DMS 273 treated with DMSO at 0.1 percent for 48 hours (cell line): Measurements from ENCODE around the gene POLR3A.
"Not testable (repeated sequence)": the region's sequence is repeated elsewhere in the genome, so short reads cannot be mapped to it uniquely, and the experiment has no call there.

Experiments
- DNase-seq: peaks from one replicate; lab custom pipeline; 2025; lab: John Stamatoyannopoulos, UW

The POLR3A gene

DNA sequence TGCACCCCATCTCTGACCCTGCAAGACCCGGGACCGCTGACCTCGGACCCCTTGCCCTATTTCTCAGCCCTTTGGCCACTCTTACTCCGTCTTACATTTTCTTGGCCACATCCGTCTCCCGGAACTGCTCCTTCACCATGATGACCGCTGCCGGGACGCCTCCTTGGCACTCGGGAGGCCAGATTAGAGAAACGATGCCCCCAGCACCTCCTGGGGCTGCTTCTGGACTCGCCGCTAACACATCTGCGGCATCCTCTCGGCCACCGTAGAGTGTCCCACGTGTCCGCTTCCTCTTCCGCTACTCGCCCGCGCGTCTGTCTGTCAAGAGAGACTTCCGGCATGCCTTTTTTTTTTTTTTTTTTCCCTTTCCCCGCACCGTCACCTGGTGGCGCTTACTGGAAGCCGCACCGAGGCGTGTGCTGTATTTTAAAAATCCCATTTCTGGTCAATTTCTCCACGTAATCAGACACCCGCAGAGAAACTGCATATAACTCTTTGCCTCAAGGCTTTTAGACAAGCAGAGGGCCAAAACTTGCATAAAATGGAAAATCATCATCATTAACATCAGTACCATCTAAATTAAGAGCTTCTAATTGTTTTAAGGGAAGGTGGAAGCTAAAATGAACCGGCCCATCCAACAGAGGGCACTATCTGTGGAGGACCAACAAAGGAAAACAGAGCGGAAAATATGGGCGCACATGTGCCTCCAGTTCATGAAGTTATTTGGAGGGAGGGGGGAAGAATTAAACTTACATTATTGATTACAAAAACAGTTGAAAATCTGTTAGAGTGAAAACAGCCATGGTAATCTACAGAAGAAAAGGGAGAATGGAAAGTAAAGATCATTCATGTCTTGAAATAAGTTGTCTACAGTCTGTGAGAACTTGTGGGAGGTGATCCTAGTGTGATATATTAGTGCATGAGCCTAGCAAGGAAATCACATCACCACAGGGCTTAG is at the start of gene POLR3A:
POLR3A (minus strand) TSS at position 247 of the 958 bp plus-strand sequence; CDS start at position 139, 108 bp downstream.
- DNase-seq = peak; percentile 85

DNA sequence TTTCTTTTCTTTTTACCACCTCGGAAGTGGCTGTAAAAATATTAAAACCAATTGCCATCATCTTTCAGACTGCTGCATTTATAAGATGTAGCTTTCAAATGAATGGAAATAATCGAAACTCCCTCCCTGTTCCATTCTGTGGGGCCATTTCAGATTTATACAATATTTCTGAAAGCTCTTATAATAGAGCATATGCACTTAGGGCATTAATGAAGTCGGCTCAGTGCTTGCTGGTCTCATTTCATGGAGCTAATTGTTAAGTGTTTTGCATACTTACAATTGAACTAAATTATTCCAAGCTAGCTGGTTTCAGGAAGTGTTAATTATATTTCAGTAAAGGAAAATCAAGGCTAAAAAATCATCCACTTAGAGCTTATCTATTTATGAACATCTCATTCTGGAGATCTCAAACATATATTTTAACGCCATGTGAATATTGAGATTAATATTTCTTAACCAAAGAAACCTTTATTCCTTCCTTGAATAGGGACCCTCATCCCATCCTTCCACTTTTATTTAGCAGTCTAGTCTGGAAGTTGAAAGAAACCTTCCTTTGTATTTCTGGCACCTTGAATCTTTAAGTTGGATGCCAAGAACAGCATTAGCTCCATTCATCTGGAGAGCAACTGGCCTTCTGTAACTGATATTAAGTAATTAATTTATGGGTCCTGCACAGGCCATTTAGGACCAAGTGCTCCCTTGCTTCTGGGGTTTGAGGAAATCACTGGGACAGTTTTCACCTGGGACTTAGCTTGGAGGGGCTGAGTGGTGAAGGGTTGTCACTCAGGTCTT is 49.4 kb upstream of the POLR3A start:
- DNase-seq = no peak

DNA sequence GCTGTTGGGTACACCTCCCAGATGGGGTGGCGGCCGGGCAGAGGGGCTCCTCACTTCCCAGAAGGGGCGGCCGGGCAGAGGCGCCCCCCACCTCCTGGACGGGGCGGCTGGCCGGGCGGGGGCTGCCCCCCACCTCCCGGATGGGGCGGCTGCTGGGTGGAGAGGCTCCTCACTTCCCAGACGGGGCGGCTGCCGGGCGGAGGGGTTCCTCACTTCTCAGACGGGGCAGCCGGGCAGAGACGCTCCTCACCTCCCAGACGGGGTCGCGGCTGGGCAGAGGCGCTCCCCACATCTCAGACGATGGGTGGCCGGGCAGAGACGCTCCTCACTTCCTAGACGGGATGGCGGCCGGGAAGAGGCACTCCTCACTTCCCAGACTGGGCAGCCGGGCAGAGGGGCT is 46.5 kb upstream of the POLR3A start:
- DNase-seq = not testable (repeated sequence)

DNA sequence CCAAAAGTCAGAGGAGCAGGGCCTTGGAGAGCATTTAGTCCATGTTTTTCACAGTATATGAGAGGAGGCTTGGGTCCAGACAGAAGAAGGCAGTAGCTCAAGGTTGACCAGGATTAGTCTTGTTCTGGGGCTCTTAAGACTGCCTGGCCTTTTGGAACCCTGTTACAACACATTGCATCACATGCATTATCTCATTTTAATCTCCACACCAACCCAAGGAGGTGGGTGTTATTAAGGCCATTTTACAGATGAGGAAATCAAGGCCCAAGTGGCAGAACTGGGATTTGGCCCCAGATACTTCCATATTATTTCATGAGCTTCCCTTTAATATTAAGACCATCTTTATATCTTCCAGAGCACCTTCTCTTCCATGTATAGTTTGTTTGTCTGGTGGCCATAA is 43.2 kb upstream of the POLR3A start:
- DNase-seq = no peak

DNA sequence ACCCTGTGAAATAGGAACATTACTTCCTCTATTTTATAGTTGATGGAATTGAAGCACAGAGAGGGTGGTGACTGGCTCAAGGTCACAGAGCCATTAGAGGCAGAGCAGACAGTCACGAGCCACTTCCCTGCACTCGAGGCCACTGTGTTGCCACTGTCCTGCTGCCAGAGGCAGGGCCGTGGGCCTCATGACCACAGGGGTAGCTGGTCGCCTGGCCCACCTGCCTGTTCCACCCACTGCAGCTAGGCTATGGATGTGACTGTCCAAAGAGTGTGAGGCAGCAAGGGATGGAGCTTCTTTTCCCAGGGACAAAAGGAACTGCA is 42.5 kb upstream of the POLR3A start:
- DNase-seq = no peak

DNA sequence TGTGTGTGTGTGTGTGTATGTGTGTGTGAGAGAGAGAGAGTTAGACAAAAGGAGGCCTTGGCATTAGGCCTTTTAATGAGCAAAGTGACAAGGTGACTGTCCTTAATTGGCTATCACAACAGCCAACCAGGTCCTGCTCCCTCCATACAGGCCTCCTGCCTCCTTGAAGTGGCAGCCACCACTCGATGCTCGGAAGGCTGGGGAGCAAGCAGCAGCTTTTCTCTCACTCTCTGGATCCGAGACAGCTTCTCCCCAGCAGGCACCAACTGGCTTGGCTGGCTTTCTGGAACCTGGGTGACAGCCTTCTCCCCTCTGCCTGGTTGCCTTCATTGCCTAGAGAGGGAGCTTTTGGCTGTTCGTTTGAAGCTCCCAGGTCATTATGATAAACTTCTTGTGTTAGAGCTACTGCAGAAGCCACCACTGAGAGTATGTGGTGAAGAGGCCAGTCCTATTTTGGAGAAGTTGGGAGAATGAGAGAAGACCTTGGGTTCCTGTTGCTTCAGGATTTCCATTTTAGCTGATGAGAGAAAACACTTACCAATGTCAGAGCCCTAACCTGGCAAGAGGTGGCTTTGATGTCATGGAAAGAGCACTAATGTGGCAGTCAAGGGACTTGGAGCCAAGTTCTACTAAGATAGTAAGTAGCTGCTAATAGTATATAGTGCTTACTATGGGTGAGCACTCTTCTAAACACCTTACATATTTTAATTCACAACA is 42.0 kb upstream of the POLR3A start:
- DNase-seq = no peak

DNA sequence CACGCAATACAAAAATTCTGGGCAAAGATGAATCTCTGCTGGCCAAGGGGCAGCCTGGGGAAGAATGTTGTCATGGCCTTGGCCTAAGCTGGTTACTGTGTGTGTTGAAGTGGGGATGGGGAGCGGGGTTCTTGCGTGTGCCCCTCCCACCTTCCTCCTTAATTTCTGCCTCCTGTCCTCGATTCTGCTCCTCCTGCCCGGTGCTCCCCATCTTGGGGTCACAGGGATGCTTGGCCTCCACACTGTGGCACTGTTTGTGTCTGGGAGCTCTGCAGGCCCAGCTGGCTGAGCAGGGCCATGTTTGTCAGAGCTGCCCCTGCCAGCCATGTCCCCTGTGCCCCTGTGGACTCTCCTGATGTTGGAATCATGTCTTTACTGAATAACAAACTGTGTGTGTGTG is 41.4 kb upstream of the POLR3A start:
- DNase-seq = no peak

DNA sequence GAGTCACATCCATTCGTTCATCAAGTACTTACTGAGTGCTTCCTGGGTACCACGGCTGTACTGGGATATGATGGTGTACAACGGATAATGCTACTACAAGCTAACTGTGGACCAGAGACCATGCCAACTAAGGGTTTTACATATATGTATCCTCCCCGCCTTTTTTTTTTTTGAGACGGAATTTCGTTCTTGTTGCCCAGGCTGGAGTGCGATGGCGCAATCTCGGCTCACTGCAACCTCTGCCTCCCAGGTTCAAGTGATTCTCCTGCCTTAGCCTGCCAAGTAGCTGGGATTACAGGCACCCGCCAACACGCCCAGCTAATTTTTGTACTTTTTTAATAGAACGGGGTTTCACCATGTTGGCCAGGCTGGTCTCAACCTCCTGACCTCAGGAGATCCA is 40.7 kb upstream of the POLR3A start:
- DNase-seq = not testable (repeated sequence)

DNA sequence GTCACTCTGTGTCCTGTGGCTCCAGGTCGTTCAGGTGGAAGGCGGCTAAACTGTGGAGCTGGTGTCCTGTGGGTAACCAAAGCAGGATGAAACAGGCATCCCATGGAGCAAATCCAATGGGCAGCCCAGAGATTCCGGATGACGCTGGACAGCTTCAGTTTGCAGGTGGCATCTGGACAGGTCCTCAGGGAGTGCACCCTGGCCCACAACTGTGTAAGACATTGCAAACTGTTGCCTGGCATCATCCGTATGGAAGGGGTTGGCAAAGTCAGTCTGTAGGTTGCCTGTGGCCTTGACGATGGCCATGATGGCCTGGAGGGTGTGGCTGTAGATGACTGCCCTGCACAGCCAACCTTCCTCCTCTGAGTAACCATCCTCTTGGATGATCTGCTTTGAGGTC is 39.8 kb upstream of the POLR3A start:
- no peak for DNase-seq

DNA sequence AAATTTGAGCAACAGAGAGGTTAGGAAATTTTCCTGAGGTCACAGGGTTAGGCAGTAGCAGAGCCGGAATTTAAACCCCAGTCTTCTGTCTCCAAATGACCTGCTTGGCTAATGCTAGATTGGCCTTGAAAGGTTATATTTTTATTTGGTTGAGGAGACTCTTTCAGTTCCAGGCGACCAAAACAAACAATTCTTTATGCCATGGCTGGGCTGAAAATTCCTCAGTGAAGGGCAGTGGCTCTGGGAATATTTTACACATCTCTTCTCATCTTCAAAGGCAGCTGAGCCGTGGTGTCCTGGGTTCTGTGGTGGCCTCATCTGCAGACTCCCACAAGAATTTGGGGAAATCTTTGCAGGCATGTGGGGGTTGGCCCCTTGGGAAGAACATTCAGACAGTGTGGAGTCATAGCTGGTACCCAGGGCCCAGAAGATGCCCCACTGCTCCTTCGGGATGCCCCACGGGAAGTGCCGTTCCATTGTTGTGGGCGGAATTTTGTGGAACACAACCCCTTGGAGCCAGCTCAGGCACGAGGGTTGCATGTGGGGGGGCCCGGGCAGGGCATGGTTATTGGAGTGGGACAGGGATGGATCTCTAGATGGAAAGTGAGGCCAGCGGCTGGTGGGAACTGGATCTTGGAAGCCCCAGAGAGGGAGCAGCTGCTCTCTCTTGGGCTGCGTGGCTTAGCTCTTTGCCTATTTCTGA is 37.6 kb upstream of the POLR3A start:
- no peak for DNase-seq

DNA sequence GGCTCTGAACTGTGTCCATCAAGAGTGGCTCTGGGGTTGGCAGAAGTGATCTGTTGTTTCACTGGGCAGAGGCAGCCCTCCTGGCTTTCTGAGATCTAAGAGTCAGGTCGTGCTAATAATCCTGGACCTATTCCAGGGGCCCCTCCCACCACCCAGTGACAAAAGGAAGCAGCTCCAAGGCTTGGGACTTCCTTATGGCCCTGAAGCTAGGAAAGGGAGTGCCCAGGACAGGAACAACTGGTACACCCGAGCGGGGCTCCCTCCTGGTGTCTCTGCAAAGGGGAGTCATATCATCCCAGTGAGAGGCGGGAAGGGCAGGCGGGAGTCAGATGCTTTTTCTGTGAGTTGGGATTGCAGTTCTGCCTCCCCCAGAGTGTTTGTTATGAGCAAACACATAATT is 36.7 kb upstream of the POLR3A start:
- no peak for DNase-seq

DNA sequence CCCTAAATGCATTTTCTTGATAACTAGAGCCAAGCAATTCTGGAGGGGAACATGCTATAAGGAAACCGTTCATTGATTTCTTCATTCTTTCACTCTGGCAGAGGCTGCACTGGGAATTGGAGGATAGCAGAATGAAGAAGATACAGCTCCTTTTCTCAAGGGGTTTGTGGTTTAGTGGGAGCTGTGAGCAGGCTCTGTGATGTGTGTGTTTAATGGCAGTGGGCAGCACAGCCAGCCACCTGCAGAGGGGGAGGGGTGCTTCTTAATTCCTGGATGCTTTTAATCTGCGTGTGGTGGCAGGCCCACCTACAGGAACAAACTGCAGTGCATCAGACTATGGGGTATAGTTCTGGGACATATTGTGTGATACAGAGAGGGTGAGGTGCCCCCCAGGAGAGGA is 36.3 kb upstream of the POLR3A start:
- no peak for DNase-seq

DNA sequence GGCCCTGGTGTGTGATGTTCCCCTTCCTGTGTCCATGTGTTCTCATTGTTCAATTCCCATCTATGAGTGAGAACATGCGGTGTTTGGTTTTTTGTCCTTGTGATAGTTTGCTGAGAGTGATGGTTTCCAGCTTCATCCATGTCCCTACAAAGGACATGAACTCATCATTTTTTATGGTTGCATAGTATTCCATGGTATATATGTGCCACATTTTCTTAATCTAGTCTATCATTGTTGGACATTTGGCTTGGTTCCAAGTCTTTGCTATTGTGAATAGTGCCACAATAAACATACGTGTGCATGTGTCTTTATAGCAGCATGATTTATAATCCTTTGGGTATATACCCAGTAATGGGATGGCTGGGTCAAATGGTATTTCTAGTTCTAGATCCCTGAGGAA is 35.6 kb upstream of the POLR3A start:
- DNase-seq = not testable (repeated sequence)

DNA sequence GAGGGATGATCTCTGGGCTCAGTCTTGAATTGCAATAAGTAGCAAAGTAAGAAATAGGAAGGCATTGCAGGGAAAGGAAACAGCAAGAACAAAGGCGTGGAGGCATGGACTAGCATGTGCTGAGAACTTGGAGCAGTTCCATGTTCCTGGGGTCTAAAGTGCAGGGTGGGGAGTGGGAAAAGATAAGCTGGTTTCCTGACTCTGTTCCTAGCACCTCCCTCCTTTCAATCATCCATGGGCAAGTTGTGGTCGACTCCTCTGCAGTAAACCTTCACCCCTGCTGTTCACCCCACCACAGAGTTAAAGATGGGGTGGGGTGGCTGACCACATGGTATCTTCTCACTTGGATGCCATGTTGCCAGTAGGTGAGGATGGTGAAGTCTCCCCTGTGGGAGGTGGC is 33.9 kb upstream of the POLR3A start:
- DNase-seq = no peak

DNA sequence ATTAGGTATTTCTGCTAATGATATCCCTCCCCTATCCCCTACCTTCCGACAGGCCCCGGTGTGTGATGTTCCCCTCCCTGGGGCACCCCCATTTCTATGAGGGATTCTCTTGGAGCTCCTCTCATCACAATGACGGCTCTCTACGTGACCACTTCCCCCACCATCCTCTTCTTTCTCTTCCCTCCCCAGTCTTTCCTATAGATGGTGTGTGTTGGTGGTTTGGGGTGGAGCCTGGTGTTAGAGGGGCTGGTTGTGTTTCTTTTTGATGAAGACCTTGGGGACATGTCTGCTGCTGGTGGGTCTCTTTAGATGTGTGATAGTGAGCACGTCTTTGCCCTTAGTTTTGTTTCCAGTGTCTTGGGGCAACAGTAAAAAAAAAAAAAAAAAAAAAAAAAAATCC is 33.0 kb upstream of the POLR3A start:
- no peak for DNase-seq

DNA sequence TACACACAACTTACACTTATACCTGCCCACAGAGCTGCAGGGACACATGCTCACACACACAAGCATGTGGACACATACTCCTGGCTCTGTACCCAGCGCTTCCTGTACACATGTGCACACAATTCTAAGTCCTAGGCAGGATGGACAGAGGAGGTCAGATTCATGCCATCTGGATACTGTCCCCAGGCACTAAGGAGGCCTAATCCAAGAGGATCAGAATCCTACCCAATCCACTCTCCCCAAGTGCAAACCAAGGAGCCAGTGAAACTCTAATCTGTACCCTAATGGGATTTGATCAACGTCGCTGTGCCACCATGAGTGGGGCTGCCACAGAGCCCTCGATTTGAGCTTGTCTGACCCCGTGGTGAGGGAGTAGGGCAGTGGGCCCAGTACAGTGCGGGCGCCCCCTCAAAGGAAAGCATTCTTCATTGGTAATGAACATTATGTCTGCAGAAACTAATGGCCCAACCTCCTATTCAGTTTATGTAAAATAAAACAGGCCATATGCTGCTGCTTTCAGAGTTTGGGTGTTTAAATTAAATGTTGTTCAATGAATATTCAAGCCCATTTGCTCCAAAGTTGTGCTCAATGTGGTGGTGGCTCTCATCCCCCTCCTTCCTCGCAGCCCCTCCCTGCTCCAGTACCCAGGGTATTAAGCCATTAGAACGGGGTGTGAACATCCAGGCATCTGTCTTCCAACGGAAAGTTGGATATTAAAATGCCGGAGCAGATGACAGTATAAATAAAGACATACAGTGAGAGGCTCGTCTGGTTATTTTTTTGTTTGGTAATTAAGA is 30.8 kb upstream of the POLR3A start:
- DNase-seq = peak; percentile 72

DNA sequence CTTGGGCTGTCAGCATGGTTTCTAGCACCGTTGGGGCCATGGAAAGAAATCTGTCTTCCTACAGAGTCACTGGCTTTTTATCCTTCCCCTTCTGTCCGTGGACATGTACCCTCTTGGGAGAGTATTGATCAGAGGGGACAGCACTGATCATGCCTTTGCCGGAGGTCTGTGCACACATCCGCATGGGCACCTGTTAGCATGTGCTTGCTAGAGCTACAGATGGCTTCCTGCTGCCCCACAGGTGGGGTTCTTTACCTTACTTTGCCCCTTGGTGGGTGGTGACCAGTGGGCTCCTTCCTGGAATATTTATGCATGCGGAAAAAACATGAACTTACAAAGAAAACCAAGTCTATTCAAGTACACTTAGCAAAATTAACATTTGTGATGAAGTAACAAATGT is 29.2 kb upstream of the POLR3A start:
- DNase-seq = no peak

DNA sequence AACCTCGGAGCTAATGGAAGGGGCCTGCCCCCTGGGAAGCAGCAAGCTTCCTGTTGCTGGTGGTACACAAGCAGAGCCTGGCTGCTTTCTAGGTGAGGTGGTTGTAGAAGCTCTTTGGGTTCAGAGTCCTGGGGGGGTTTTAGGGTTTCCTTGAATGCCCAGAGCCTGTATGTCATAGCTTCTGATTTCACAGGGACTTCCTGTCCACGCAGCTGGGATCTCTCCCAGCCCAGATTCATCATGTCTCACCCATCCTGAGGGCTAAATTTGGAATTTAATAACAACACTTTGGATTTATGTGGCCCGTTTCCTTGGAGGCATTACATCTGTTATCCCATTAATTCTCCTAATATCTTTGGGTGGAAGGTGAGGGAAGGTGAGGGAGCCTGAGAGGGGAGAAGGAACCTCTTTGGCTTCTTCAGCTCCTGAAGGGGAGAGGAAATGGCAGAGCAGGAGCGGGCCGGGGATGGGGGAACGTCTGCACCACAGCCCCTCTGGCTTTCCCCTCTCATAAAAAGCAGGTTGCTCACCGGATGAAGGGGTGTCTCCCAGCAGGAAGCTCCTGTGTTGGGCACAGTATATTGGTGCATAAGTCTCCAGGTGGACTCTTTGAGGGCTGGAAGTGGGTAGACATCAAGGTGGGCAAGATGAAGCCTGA is 24.0 kb upstream of the POLR3A start:
- no peak for DNase-seq

DNA sequence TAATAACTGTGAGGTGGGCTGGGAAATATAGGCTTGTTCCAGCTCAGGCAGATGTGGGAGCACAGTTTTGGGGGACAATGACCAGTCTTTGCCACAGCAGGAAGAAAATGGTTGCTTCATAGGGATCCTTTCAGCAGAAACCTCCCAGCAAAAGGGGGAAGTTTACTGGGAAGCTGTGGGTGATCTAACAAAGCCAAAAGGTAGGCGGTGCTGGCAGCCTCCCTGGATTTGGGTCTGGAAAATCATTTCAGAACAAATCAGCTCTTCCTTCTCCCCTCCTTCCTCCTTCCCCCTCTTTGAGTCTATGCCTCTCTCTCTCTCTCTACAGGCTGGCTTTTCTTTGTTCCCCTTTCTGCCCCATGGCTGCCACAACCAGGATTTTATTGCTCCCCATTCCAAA is 20.5 kb upstream of the POLR3A start:
- DNase-seq = no peak

DNA sequence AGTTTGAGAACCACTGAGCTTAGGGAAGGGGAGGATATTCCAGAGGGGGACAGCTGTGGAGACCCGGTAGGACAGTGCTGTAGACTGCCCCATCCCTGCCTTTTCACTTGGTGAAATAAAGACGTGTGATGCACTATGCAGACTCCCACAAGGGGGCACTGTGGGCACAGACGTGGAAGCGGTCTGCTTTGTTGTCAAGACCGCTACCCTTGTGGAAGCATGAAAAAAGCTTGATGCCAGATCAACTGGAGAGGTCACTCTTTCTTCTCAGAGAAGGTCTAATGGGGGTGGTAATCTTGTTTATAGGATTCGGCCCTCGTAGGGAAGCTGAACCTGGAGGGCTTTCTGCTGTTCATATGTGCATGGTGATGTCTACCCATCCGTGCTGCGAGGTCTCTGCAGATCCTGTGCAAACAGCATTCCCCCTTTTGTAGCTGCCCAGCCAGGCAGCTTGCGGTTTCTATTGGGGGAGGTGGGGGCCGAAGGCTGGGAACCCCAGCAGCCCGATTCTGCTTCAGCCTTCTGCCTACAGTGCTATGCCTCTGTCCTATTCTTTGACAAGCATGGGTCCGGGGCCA is 18.1 kb upstream of the POLR3A start:
- DNase-seq = peak; percentile 53
